ENCODE results near the gene AFDN. TPM values are rescaled to one million over a fixed set of nuclear protein-coding genes. Genes with fewer than 3 reads are reported as not detected.

AFDN gene
- total RNA-seq, 1 experiment from 2014 or later, result 47.6 TPM

GRCh38 chr6:167811442-167812087, 15.1 kb upstream of the AFDN start:
- DNase-seq (ENCODE audit: low read depth), result no peak

GRCh38 chr6:167812088-167812487, 14.6 kb upstream of the AFDN start:
- no peak for DNase-seq (ENCODE audit: low read depth)

GRCh38 chr6:167815296-167815980, 11.3 kb upstream of the AFDN start:
- no peak for DNase-seq (ENCODE audit: low read depth)

GRCh38 chr6:167817016-167817415, 9.7 kb upstream of the AFDN start:
- DNase-seq (ENCODE audit: low read depth), result no peak

GRCh38 chr6:167817729-167818128, 9.0 kb upstream of the AFDN start:
- DNase-seq (ENCODE audit: low read depth), result peak; percentile 32

- DNase-seq (ENCODE audit: low read depth), result no peak
Observed at GRCh38 chr6:167819576-167819975, 7.1 kb upstream of the AFDN start.

GRCh38 chr6:167820681-167821080, 6.0 kb upstream of the AFDN start:
- DNase-seq (ENCODE audit: low read depth), result no peak

GRCh38 chr6:167824591-167825331, 1.9 kb upstream of the AFDN start:
- DNase-seq (ENCODE audit: low read depth), result no peak

GRCh38 chr6:167825332-167826229, 1.1 kb upstream of the AFDN start:
- no peak for DNase-seq (ENCODE audit: low read depth)

GRCh38 chr6:167826230-167826895, 348 bp upstream of the AFDN start:
- DNase-seq (ENCODE audit: low read depth), result peak; percentile 13

GRCh38 chr6:167827583-167828324, 1.0 kb downstream of the AFDN start:
- peak; percentile 42 for DNase-seq (ENCODE audit: low read depth)

GRCh38 chr6:167828325-167828956, 1.7 kb downstream of the AFDN start:
- peak; percentile 17 for DNase-seq (ENCODE audit: low read depth)

GRCh38 chr6:167829513-167829912, 2.8 kb downstream of the AFDN start:
- no peak for DNase-seq (ENCODE audit: low read depth)

GRCh38 chr6:167831281-167831828, 4.6 kb downstream of the AFDN start:
- no peak for DNase-seq (ENCODE audit: low read depth)

- DNase-seq (ENCODE audit: low read depth), result no peak
Observed at GRCh38 chr6:167832497-167833395, 6.0 kb downstream of the AFDN start.

- DNase-seq (ENCODE audit: low read depth), result no peak
Observed at GRCh38 chr6:167833396-167833763, 6.7 kb downstream of the AFDN start.

- no peak for DNase-seq (ENCODE audit: low read depth)
Observed at GRCh38 chr6:167835260-167835659, 8.5 kb downstream of the AFDN start.

- no peak for DNase-seq (ENCODE audit: low read depth)
Observed at GRCh38 chr6:167836721-167837120, 10.0 kb downstream of the AFDN start.

Data from HT1080 (cell line).